GM23338 (cell line): ENCODE data around the gene ACSF2.

Source experiments
- CTCF ChIP-seq, 2 experiments: fragments of 200-600 bp in 1 of 2; sonication (generic) in 1 of 2; conservative IDR thresholded peaks; 2 replicates each; pipeline versions ENCODE4 v1.5.1 to v1.6.1; 2016 to 2017; ENCODE audit warnings: antibody characterized with exemption in 2 of 2, low read depth in 2 of 2, mild to moderate bottlenecking in 2 of 2, moderate library complexity in 1 of 2
- EZH2 ChIP-seq: fragments of 200-600 bp; sonication (generic); IDR thresholded peaks from one replicate; pipeline ENCODE4 v1.8.0; 2017; ENCODE audit warnings: antibody characterized with exemption, mild to moderate bottlenecking, low read depth; ENCODE audit not compliant: unreplicated experiment
- EZH2phosphoT487 ChIP-seq: fragments of 200-600 bp; sonication (generic); IDR thresholded peaks from one replicate; pipeline ENCODE4 v1.8.1; 2018; ENCODE audit warnings: antibody characterized with exemption; ENCODE audit not compliant: unreplicated experiment
- JUNB ChIP-seq: IDR thresholded peaks from one replicate; pipeline ENCODE4 v1.6.1; 2016; ENCODE audit warnings: antibody characterized with exemption; ENCODE audit not compliant: unreplicated experiment
- POLR2AphosphoS5 ChIP-seq: IDR thresholded peaks from 2 replicates; pipeline ENCODE4 v1.6.1; 2016; ENCODE audit warnings: antibody characterized with exemption, low read depth
- ZNF114 ChIP-seq: fragments of 250-450 bp; sonication (Bioruptor Pico); IDR thresholded peaks from 2 replicates; pipeline ENCODE4 v1.5.0; 2020; ENCODE audit warnings: mild to moderate bottlenecking, moderate library complexity
- ZNF331 ChIP-seq: fragments of 250-450 bp; sonication (Bioruptor Pico); IDR thresholded peaks from 2 replicates; pipeline ENCODE4 v1.5.0; 2020; ENCODE audit warnings: low read depth, mild to moderate bottlenecking, moderate library complexity
- TF ChIP-seq, protein P1 (sequence below): IDR thresholded peaks from one replicate; pipeline ENCODE4 v1.6.1; 2018; ENCODE audit warnings: antibody characterized with exemption; ENCODE audit not compliant: unreplicated experiment
- TF ChIP-seq, protein P2 (sequence below): IDR thresholded peaks from 2 replicates; pipeline ENCODE4 v1.6.1; 2016; ENCODE audit warnings: antibody characterized with exemption

DNA sequence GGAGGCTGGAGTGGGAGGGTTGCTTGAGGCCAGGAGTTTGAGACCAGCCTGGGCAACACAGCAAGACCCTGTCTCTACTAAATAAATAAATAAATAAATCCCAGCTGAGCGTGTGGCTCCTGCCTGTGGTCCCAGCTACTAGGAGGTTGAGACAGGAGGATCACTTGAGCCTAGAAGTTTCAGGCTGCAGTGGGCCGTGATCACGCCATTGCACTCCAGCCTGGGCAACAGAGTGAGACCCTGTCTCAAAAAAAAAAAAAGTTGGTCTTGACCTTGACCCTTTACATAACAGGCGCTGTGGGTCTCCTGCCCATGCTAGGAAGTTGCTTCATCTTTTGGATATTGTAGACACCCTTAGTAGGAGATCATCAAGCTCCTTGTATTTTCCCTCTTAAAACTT, 11.4 kb downstream of the ACSF2 start:
- TF ChIP-seq CTCF (conservative IDR thresholded peaks at IDR 0.05; ENCODE audit: low read depth in 2 of 2) (no peak), EZH2phosphoT487 (no peak), JUNB (no peak), POLR2AphosphoS5 (no peak), EZH2 (no peak), ZNF114 (CRISPR knock-in tag) (no peak), ZNF331 (CRISPR knock-in tag) (no peak)
- TF ChIP-seq, protein P1, sequence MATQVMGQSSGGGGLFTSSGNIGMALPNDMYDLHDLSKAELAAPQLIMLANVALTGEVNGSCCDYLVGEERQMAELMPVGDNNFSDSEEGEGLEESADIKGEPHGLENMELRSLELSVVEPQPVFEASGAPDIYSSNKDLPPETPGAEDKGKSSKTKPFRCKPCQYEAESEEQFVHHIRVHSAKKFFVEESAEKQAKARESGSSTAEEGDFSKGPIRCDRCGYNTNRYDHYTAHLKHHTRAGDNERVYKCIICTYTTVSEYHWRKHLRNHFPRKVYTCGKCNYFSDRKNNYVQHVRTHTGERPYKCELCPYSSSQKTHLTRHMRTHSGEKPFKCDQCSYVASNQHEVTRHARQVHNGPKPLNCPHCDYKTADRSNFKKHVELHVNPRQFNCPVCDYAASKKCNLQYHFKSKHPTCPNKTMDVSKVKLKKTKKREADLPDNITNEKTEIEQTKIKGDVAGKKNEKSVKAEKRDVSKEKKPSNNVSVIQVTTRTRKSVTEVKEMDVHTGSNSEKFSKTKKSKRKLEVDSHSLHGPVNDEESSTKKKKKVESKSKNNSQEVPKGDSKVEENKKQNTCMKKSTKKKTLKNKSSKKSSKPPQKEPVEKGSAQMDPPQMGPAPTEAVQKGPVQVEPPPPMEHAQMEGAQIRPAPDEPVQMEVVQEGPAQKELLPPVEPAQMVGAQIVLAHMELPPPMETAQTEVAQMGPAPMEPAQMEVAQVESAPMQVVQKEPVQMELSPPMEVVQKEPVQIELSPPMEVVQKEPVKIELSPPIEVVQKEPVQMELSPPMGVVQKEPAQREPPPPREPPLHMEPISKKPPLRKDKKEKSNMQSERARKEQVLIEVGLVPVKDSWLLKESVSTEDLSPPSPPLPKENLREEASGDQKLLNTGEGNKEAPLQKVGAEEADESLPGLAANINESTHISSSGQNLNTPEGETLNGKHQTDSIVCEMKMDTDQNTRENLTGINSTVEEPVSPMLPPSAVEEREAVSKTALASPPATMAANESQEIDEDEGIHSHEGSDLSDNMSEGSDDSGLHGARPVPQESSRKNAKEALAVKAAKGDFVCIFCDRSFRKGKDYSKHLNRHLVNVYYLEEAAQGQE: no peak
- TF ChIP-seq, protein P2, sequence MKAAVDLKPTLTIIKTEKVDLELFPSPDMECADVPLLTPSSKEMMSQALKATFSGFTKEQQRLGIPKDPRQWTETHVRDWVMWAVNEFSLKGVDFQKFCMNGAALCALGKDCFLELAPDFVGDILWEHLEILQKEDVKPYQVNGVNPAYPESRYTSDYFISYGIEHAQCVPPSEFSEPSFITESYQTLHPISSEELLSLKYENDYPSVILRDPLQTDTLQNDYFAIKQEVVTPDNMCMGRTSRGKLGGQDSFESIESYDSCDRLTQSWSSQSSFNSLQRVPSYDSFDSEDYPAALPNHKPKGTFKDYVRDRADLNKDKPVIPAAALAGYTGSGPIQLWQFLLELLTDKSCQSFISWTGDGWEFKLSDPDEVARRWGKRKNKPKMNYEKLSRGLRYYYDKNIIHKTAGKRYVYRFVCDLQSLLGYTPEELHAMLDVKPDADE: no peak
